Keratinocyte (primary cell): ENCODE data around the gene ZNF362. TPM values are rescaled to one million over a fixed set of nuclear protein-coding genes. Genes with fewer than 3 reads are reported as not detected.

Experiments
- DNase-seq: peaks from one replicate; pipeline ENCODE4 v3.0.0-alpha.2; 2011; ENCODE audit warnings: low read depth, missing footprints, low spot score
- FAIRE-seq: peaks from 2 replicates; lab custom pipeline; 2011; peaks lifted over from hg19 to GRCh38; lab: Jason Lieb, UNC
- H2AFZ ChIP-seq: 2 replicates; pipeline ENCODE4 v1.6.0; 2012; ENCODE audit warnings: low read length, control low read depth, inconsistent platforms; ENCODE audit not compliant: control insufficient read depth
- H3K27ac ChIP-seq: 2 replicates; pipeline ENCODE4 v1.5.1; 2011; ENCODE audit warnings: low read length; ENCODE audit not compliant: control insufficient read depth, insufficient read depth
- H3K27me3 ChIP-seq: 3 replicates; pipeline ENCODE4 v1.6.0; 2011; ENCODE audit warnings: low read length; ENCODE audit not compliant: control insufficient read depth, insufficient read depth; ENCODE audit errors: extremely low read depth
- H3K36me3 ChIP-seq, 2 experiments: 2 replicates in 1 of 2; 3 replicates in 1 of 2; pipeline ENCODE4 v1.5.1; 2011; ENCODE audit warnings: low read length in 2 of 2, mild to moderate bottlenecking in 1 of 2; ENCODE audit not compliant: control insufficient read depth in 2 of 2, insufficient read depth in 2 of 2; ENCODE audit errors: extremely low read depth in 1 of 2
- H3K4me1 ChIP-seq: 3 replicates; pipeline ENCODE4 v1.5.1; 2011; ENCODE audit warnings: low read length; ENCODE audit not compliant: control insufficient read depth, insufficient read depth; ENCODE audit errors: extremely low read depth
- H3K4me2 ChIP-seq: 3 replicates; pipeline ENCODE4 v1.6.0; 2011; ENCODE audit warnings: low read depth, low read length; ENCODE audit not compliant: control insufficient read depth, insufficient read depth; ENCODE audit errors: extremely low read depth
- H3K4me3 ChIP-seq, 3 experiments: fragments of 200-600 bp in 1 of 3; sonication (generic) in 1 of 3; 2 replicates in 2 of 3; 3 replicates in 1 of 3; pipeline ENCODE4 v1.5.1; 2011 to 2016; ENCODE audit warnings: low read length in 3 of 3, mild to moderate bottlenecking in 3 of 3, control low read depth in 2 of 3, inconsistent platforms in 1 of 3, low read depth in 1 of 3, mixed read lengths in 1 of 3, mixed run types in 1 of 3, moderate library complexity in 1 of 3; ENCODE audit not compliant: control insufficient read depth in 2 of 3, insufficient read depth in 2 of 3; ENCODE audit errors: extremely low read depth in 1 of 3
- H3K79me2 ChIP-seq: 2 replicates; pipeline ENCODE4 v1.6.0; 2012; ENCODE audit warnings: low read length; ENCODE audit not compliant: control insufficient read depth, insufficient read depth
- H3K9ac ChIP-seq: 3 replicates; pipeline ENCODE4 v1.6.0; 2011; ENCODE audit warnings: low read length; ENCODE audit not compliant: control insufficient read depth, insufficient read depth; ENCODE audit errors: extremely low read depth
- H3K9me1 ChIP-seq: 3 replicates; pipeline ENCODE4 v1.6.0; 2011; ENCODE audit warnings: low read length; ENCODE audit not compliant: control insufficient read depth, insufficient read depth; ENCODE audit errors: extremely low read depth
- H3K9me3 ChIP-seq: 2 replicates; pipeline ENCODE4 v1.5.1; 2012; ENCODE audit warnings: low read depth, low read length; ENCODE audit not compliant: control insufficient read depth
- H4K20me1 ChIP-seq: 3 replicates; pipeline ENCODE4 v1.6.0; 2011; ENCODE audit warnings: low read length; ENCODE audit not compliant: control insufficient read depth, insufficient read depth; ENCODE audit errors: extremely low read depth
- EZH2 ChIP-seq: IDR thresholded peaks from one replicate; pipeline ENCODE4 v1.6.1; 2012; ENCODE audit warnings: inconsistent platforms, mild to moderate bottlenecking, low read length, moderate library complexity
- dilution Hi-C: fragments of 300-500 bp; cut with MboI; formaldehyde crosslinking; loops from one replicate; pipeline ENCODE4 v1.7.0; 2020; ENCODE audit warnings: low sequenced_read_pairs; ENCODE audit not compliant: extremely low pct_ligation_motif_present
- polyA plus RNA-seq, 5 experiments: library from polyadenylated mRNA; depleted of rRNA in 3 of 5; stranded (reverse) in 3 of 5; stranded (forward) in 1 of 5; unstranded in 1 of 5; fragments of >200 nt; gene quantifications; 1 replicate in 1 of 5; 2 replicates in 3 of 5; 3 replicates in 1 of 5; pipeline versions ENCODE4 v1.2.1 to v1.2.3, GENCODE V29; 2011 to 2012; ENCODE audit warnings: missing spikeins in 2 of 5, low read depth in 1 of 5, low replicate concordance in 1 of 5
- TF ChIP-seq, protein P1 (sequence below), 3 experiments: IDR thresholded peaks in 1 of 3; conservative IDR thresholded peaks in 1 of 3; optimal IDR thresholded peaks in 1 of 3; 2 replicates in 2 of 3; 3 replicates in 1 of 3; pipeline versions ENCODE3 to v1.5.1; 2011; ENCODE audit warnings: low read length in 3 of 3, mild to moderate bottlenecking in 3 of 3, moderate library complexity in 2 of 3, control low read depth in 1 of 3, inconsistent platforms in 1 of 3; ENCODE audit not compliant: insufficient read depth in 2 of 3; ENCODE audit errors: extremely low read depth in 1 of 3

Gene ZNF362
- polyA plus RNA-seq, 1 donor (not counting 4 experiments of a cell fraction or from before 2014, with no cell fraction given) = 2.2 TPM

GRCh38 chr1:33319949-33320618 lies 63.8 kb downstream of the ZNF362 start:
- no peaks in the 10 kb centered on the region for H3K27me3 ChIP-seq
- peaks cover 21 to 23% of the 10 kb centered on the region in 2 experiments for H3K36me3 ChIP-seq
- no peaks in the 10 kb centered on the region for H3K9me1 ChIP-seq
- H2AFZ ChIP-seq = no peak overlapping the region
- no peak for TF ChIP-seq EZH2
- TF ChIP-seq, protein P1, sequence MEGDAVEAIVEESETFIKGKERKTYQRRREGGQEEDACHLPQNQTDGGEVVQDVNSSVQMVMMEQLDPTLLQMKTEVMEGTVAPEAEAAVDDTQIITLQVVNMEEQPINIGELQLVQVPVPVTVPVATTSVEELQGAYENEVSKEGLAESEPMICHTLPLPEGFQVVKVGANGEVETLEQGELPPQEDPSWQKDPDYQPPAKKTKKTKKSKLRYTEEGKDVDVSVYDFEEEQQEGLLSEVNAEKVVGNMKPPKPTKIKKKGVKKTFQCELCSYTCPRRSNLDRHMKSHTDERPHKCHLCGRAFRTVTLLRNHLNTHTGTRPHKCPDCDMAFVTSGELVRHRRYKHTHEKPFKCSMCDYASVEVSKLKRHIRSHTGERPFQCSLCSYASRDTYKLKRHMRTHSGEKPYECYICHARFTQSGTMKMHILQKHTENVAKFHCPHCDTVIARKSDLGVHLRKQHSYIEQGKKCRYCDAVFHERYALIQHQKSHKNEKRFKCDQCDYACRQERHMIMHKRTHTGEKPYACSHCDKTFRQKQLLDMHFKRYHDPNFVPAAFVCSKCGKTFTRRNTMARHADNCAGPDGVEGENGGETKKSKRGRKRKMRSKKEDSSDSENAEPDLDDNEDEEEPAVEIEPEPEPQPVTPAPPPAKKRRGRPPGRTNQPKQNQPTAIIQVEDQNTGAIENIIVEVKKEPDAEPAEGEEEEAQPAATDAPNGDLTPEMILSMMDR (optimal IDR thresholded peaks at IDR 0.05 in 1 of 3, IDR thresholded peaks at IDR 0.05 in 1 of 3, conservative IDR thresholded peaks at IDR 0.05 in 1 of 3; ENCODE audit: extremely low read depth in 1 of 3, insufficient read depth in 2 of 3, low read length in 3 of 3) = no peak
- no peak overlapping the region for H3K27ac ChIP-seq
- DNase-seq (no peak), FAIRE-seq (no peak)
- no peaks in the 10 kb centered on the region for H3K9me3 ChIP-seq
- H3K9ac ChIP-seq = no peak overlapping the region
- H3K79me2 ChIP-seq = no peaks in the 10 kb centered on the region
- peaks cover 14% of the 10 kb centered on the region for H4K20me1 ChIP-seq
- no peak overlapping the region for H3K4me3 ChIP-seq
- dilution Hi-C loops = no loop called here
- H3K4me1 ChIP-seq = no peaks in the 10 kb centered on the region
- no peak overlapping the region for H3K4me2 ChIP-seq

DNA sequence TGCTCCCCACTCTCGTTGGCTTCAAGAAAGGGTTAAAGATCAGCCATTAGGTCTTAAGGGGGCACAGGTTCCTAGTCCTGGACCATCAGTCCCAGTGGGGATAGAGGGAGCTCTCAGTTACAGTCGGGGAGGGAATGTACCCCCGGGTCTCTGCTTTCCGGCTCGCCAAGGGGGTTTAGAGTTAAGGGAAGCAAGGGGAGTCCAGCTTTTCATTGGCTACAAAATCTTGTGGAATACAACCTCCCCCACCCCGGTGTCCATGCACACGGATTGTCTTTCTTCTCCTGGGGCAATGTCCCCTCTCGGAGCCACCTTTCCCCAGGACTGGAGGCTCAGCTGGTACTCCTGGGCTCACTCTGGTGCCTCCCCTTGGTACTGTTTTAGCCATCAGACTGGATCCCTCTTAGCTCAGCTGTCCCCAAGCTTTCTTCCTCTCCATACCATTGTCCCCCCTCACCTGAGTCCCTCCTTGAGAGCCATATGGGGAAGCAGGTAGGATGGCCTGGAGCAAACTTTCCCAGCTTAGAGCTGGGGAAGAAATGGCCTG lies 64.4 kb downstream of the ZNF362 start, which contains the start of gene A3GALT2:
A3GALT2 (minus strand) TSS at position 480 of the 547 bp plus-strand sequence; CDS start at position 480, 0 bp downstream.
- H2AFZ ChIP-seq = no peak within 1 kb of the TSS
- dilution Hi-C loops = no loop called here
- no peaks in the 10 kb centered on the region for H3K4me1 ChIP-seq
- H3K79me2 ChIP-seq = no peaks in the 10 kb centered on the region
- H3K9me1 ChIP-seq = no peaks in the 10 kb centered on the region
- TF ChIP-seq EZH2 = no peak
- TF ChIP-seq, protein P1 (optimal IDR thresholded peaks at IDR 0.05 in 1 of 3, IDR thresholded peaks at IDR 0.05 in 1 of 3, conservative IDR thresholded peaks at IDR 0.05 in 1 of 3; ENCODE audit: extremely low read depth in 1 of 3, insufficient read depth in 2 of 3, low read length in 3 of 3) = no peak
- H3K4me2 ChIP-seq = no peak within 1 kb of the TSS
- DNase-seq (no peak), FAIRE-seq (no peak)
- no peak within 1 kb of the TSS for H3K9ac ChIP-seq
- no peak within 1 kb of the TSS for H3K27ac ChIP-seq
- H3K4me3 ChIP-seq = no peak within 1 kb of the TSS
- H3K27me3 ChIP-seq = no peaks in the 10 kb centered on the region
- peaks cover 19% of the 10 kb centered on the region for H4K20me1 ChIP-seq
- no peaks in the 10 kb centered on the region for H3K9me3 ChIP-seq
- peaks cover 27 to 29% of the 10 kb centered on the region in 2 experiments for H3K36me3 ChIP-seq
